CD14-positive monocyte (primary cell): ENCODE results near the gene DCLK1. TPM values are rescaled to one million over a fixed set of nuclear protein-coding genes. Genes with fewer than 3 reads are reported as not detected.

Experiments
- DNase-seq, 3 donors: peaks; one replicate each; pipeline ENCODE4 v3.0.0-alpha.2; 2011 to 2022
- H2AFZ ChIP-seq: 2 replicates; pipeline ENCODE4 v1.6.0; 2012; ENCODE audit warnings: mild to moderate bottlenecking, low read depth, low read length, inconsistent platforms; ENCODE audit not compliant: insufficient read depth, poor library complexity, severe bottlenecking
- H3K27ac ChIP-seq, 2 donors: 1 replicate in 1 of 2; 2 replicates in 1 of 2; pipeline ENCODE4 v1.5.1; 2012 to 2013; ENCODE audit warnings: low read length in 2 of 2, control low read depth in 1 of 2, inconsistent platforms in 1 of 2, low read depth in 1 of 2, mild to moderate bottlenecking in 1 of 2
- H3K27me3 ChIP-seq, 2 donors: one replicate each; pipeline versions ENCODE4 v1.6.0 to v1.6.1; 2011 to 2013; ENCODE audit warnings: low read length in 2 of 2; ENCODE audit not compliant: control insufficient read depth in 2 of 2, insufficient read depth in 2 of 2
- H3K36me3 ChIP-seq, 2 donors: replicated peaks in 1 of 2; 1 replicate in 1 of 2; 2 replicates in 1 of 2; pipeline versions ENCODE4 v1.5.1 to v1.6.1; 2012 to 2013; ENCODE audit warnings: low read length in 2 of 2, control low read depth in 1 of 2, inconsistent platforms in 1 of 2, mild to moderate bottlenecking in 1 of 2; ENCODE audit not compliant: insufficient read depth in 2 of 2, control insufficient read depth in 1 of 2
- H3K4me1 ChIP-seq, 2 donors: 1 replicate in 1 of 2; 2 replicates in 1 of 2; pipeline versions ENCODE4 v1.5.1 to v1.6.1; 2012 to 2013; ENCODE audit warnings: low read length in 2 of 2, control low read depth in 1 of 2, inconsistent platforms in 1 of 2, mild to moderate bottlenecking in 1 of 2, moderate library complexity in 1 of 2; ENCODE audit not compliant: insufficient read depth in 2 of 2, control insufficient read depth in 1 of 2
- H3K4me2 ChIP-seq: replicated peaks from 2 replicates; pipeline ENCODE3; 2012; ENCODE audit warnings: low read length, moderate library complexity, mild to moderate bottlenecking; ENCODE audit not compliant: poor library complexity, severe bottlenecking; ENCODE audit errors: extremely low read depth
- H3K4me3 ChIP-seq, 3 experiments: fragments of 200-600 bp in 1 of 3; sonication (generic) in 1 of 3; replicated peaks in 1 of 3; 1 replicate in 2 of 3; 2 replicates in 1 of 3; pipeline ENCODE4 v1.5.1; 2011 to 2013; ENCODE audit warnings: low read length in 3 of 3, mild to moderate bottlenecking in 3 of 3, control low read depth in 2 of 3, low read depth in 2 of 3, inconsistent platforms in 1 of 3, moderate library complexity in 1 of 3
- H3K79me2 ChIP-seq: 2 replicates; pipeline ENCODE4 v1.6.0; 2012; ENCODE audit warnings: mild to moderate bottlenecking, control low read depth, inconsistent platforms, low read length, moderate library complexity; ENCODE audit not compliant: insufficient read depth
- H3K9ac ChIP-seq: 2 replicates; pipeline ENCODE4 v1.6.0; 2017; ENCODE audit warnings: low read length, mild to moderate bottlenecking; ENCODE audit not compliant: insufficient read depth, poor library complexity, severe bottlenecking
- H3K9me3 ChIP-seq, 2 donors: replicated peaks in 1 of 2; 1 replicate in 1 of 2; 2 replicates in 1 of 2; pipeline versions ENCODE4 v1.5.1 to v1.6.1; 2012 to 2013; ENCODE audit warnings: low read length in 2 of 2, control low read depth in 1 of 2; ENCODE audit not compliant: control insufficient read depth in 1 of 2, insufficient read depth in 1 of 2
- H4K20me1 ChIP-seq: 2 replicates; pipeline ENCODE4 v1.6.0; 2012; ENCODE audit warnings: mild to moderate bottlenecking, low read length, control low read depth, moderate library complexity; ENCODE audit not compliant: insufficient read depth
- H3K27ac Mint-ChIP-seq, 7 donors: one replicate each; pipeline ENCODE4 v1.8.0; 2020; ENCODE audit warnings: mild to moderate bottlenecking in 7 of 7, mixed read lengths in 7 of 7, moderate library complexity in 6 of 7, inconsistent platforms in 2 of 7
- H3K27me3 Mint-ChIP-seq, 3 donors: one replicate each; pipeline ENCODE4 v1.8.0; 2021 to 2022; ENCODE audit warnings: low read depth in 3 of 3, mild to moderate bottlenecking in 3 of 3, mixed read lengths in 3 of 3, moderate library complexity in 3 of 3, inconsistent platforms in 1 of 3
- H3K36me3 Mint-ChIP-seq, 2 donors: one replicate each; pipeline ENCODE4 v1.8.0; 2020; ENCODE audit warnings: mixed read lengths in 2 of 2, inconsistent platforms in 1 of 2, mild to moderate bottlenecking in 1 of 2
- H3K4me1 Mint-ChIP-seq: one replicate; pipeline ENCODE4 v1.8.0; 2020; ENCODE audit warnings: mild to moderate bottlenecking, mixed read lengths
- H3K4me3 Mint-ChIP-seq, 2 donors: one replicate each; pipeline ENCODE4 v1.8.0; 2020; ENCODE audit warnings: mild to moderate bottlenecking in 2 of 2, mixed read lengths in 2 of 2, moderate library complexity in 1 of 2
- H3K9me3 Mint-ChIP-seq, 7 donors: one replicate each; pipeline ENCODE4 v1.8.0; 2020 to 2022; ENCODE audit warnings: mixed read lengths in 7 of 7, mild to moderate bottlenecking in 6 of 7, moderate library complexity in 6 of 7, inconsistent platforms in 2 of 7
- CTCF ChIP-seq: fragments of 200-600 bp; IDR thresholded peaks from one replicate; pipeline ENCODE4 v1.8.0; 2022; ENCODE audit warnings: antibody characterized with exemption, mild to moderate bottlenecking
- WGBS: methylation state at CpG from one replicate; pipeline ENCODE4 v1.1.5; 2013; ENCODE audit warnings: missing lambda C conversion rate; ENCODE audit not compliant: insufficient coverage; 5-methylcytosine and 5-hydroxymethylcytosine counted together
- intact Hi-C, 2 donors: fragments of 100-400 bp; cut with micrococcal nuclease; formaldehyde crosslinking; loops; one replicate each; pipeline versions ENCODE4 v1.15.0 to v1.15.1; 2023
- polyA plus RNA-seq, 3 donors: library from polyadenylated mRNA; depleted of rRNA in 1 of 3; unstranded in 2 of 3; stranded (reverse) in 1 of 3; fragments of 300-500 nt in 2 of 3; fragments of >200 nt in 1 of 3; fragmentation: Illumina TruSeq in 2 of 3; gene quantifications; 1 replicate in 2 of 3; 2 replicates in 1 of 3; pipeline ENCODE4 v1.2.3, GENCODE V29; 2012 to 2021

The DCLK1 gene
- polyA plus RNA-seq, 3 donors = not detected

- no peak overlapping the region for H3K27ac ChIP-seq
- intact Hi-C loops = no loop called here
- no peaks in the 10 kb centered on the region for H3K4me1 ChIP-seq
- H3K27me3 ChIP-seq = no peaks in the 10 kb centered on the region
- no peaks in the 10 kb centered on the region for H4K20me1 ChIP-seq
- H3K4me1 Mint-ChIP-seq = no peaks in the 10 kb centered on the region
- 67% methylated on average over 1 of the region's 5 CpGs for WGBS
- peaks cover 0 to 6% (median 2%) of the 10 kb centered on the region in 7 donors for H3K9me3 Mint-ChIP-seq
- no peaks in the 10 kb centered on the region for H3K36me3 Mint-ChIP-seq
- no peak overlapping the region for H2AFZ ChIP-seq
- DNase-seq = no peak
- no peaks in the 10 kb centered on the region for H3K36me3 ChIP-seq
- no peak overlapping the region for H3K27ac Mint-ChIP-seq
- no peak overlapping the region for H3K9ac ChIP-seq
- H3K4me3 Mint-ChIP-seq = no peak overlapping the region
- no peak for TF ChIP-seq CTCF
- no peak overlapping the region for H3K4me2 ChIP-seq
- H3K4me3 ChIP-seq = no peak overlapping the region
- peaks cover 0 to 5% of the 10 kb centered on the region in 2 donors for H3K9me3 ChIP-seq
- peaks cover 0 to 2% (median 0%) of the 10 kb centered on the region in 3 donors for H3K27me3 Mint-ChIP-seq
- H3K79me2 ChIP-seq = no peaks in the 10 kb centered on the region
Measured at GRCh38 chr13:35961461-35962220, 169.5 kb downstream of the DCLK1 start.

DNA sequence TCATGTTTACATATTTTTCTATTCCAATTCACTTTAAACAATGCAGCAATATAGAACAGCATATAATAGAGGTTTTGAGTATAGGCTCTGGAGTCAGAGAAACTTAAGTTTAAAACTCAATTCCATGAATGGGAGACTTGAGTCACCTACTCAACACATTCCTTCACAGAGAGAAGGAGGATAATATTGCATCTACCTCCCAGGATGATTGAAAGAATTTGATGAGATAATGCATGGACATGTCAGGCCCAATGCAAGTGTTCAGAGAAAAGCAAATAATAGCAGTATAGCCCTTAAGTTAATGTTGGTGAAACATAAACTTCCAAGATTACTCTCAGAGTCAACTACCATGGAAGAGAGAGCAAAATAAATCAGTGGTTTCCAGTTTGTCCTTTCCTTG, 170.2 kb downstream of the DCLK1 start:
- Mint-ChIP-seq H3K9me3 (peaks cover 0 to 3% (median 0%) of the 10 kb centered on the region in 7 donors), H3K27me3 (peaks cover 0 to 2% (median 0%) of the 10 kb centered on the region in 3 donors), H3K4me1 (no peaks in the 10 kb centered on the region), H3K4me3 (no peak overlapping the region), H3K27ac (no peak overlapping the region), H3K36me3 (no peaks in the 10 kb centered on the region)
- H3K27me3 ChIP-seq = no peaks in the 10 kb centered on the region
- no peak for DNase-seq
- peaks cover 0 to 5% of the 10 kb centered on the region in 2 donors for H3K9me3 ChIP-seq
- no peak overlapping the region for H3K27ac ChIP-seq
- intact Hi-C loops = no loop called here
- TF ChIP-seq CTCF = no peak
- no peak overlapping the region for H3K4me3 ChIP-seq
- H3K36me3 ChIP-seq = no peaks in the 10 kb centered on the region
- no peak overlapping the region for H3K4me2 ChIP-seq
- H4K20me1 ChIP-seq = no peaks in the 10 kb centered on the region
- H3K79me2 ChIP-seq = no peaks in the 10 kb centered on the region
- no peaks in the 10 kb centered on the region for H3K4me1 ChIP-seq
- H3K9ac ChIP-seq = no peak overlapping the region
- H2AFZ ChIP-seq = no peak overlapping the region
